Ishikawa (cell line): Measurements from ENCODE around the gene PRRT3.

Experiments used
- NFIC ChIP-seq: IDR thresholded peaks from 2 replicates; pipeline ENCODE4 v1.6.1; 2012
- TEAD4 ChIP-seq: IDR thresholded peaks from 2 replicates; pipeline ENCODE4 v1.6.1; 2012

DNA sequence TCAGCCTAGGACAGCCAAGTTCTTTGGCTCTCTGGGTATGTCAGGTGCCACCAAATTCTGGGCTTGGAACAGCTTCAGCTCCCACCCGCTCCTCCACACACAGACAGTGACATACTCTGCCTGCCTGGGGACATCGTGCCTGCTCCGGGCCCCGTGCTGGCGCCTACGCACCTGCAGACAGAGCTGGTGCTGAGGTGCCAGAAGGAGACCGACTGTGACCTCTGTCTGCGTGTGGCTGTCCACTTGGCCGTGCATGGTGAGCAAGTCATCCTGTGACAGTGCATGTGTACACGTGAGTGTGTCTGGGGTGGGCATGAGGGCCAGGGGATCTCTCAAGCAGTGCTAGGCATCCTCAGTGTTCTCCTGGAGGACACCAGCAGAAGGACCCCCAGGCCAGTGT, 34.4 kb downstream of the PRRT3 start:
- TF ChIP-seq NFIC, result no peak
- TF ChIP-seq TEAD4, result no peak
